Heart right ventricle (tissue), 16 donors: Measurements from ENCODE around the gene TPM4. TPM values are rescaled to one million over a fixed set of nuclear protein-coding genes. Genes with fewer than 3 reads are reported as not detected.
"Not testable (repeated sequence)": the region's sequence is repeated elsewhere in the genome, so short reads cannot be mapped to it uniquely, and the experiment has no call there.

Experiments used
- ATAC-seq, 8 donors: fragments of 200-7000 bp; cut with Tn5 transposase; one replicate each; pipeline ENCODE4 v1.9.1; 2020; ENCODE audit warnings: mild to moderate bottlenecking in 8 of 8, moderate library complexity in 8 of 8, moderate number of reproducible peaks in 1 of 8
- DNase-seq, 2 donors: peaks; one replicate each; pipeline ENCODE4 v3.0.0-alpha.2; 2020
- H3K27ac ChIP-seq, 10 donors: fragments of 200-600 bp; sonication (generic) in 2 of 10; one replicate each; pipeline versions ENCODE4 v1.5.0 to v1.8.0; 2020 to 2022; ENCODE audit warnings: mild to moderate bottlenecking in 3 of 10
- H3K27me3 ChIP-seq, 7 donors: fragments of 200-600 bp; one replicate each; pipeline ENCODE4 v1.8.0; 2021 to 2022; ENCODE audit warnings: mild to moderate bottlenecking in 2 of 7
- H3K36me3 ChIP-seq, 9 donors: fragments of 200-600 bp; sonication (generic) in 1 of 9; one replicate each; pipeline versions ENCODE4 v1.5.0 to v1.8.0; 2020 to 2022; ENCODE audit warnings: mild to moderate bottlenecking in 2 of 9
- H3K4me1 ChIP-seq, 9 donors: fragments of 200-600 bp; sonication (generic) in 1 of 9; one replicate each; pipeline versions ENCODE4 v1.5.0 to v1.8.0; 2020 to 2022; ENCODE audit warnings: mild to moderate bottlenecking in 4 of 9
- H3K4me3 ChIP-seq, 10 donors: fragments of 200-600 bp; sonication (generic) in 2 of 10; one replicate each; pipeline versions ENCODE4 v1.5.0 to v1.8.0; 2020 to 2022; ENCODE audit warnings: mild to moderate bottlenecking in 7 of 10, moderate library complexity in 2 of 10
- H3K9me3 ChIP-seq, 11 donors: fragments of 200-600 bp in 10 of 11; sonication (generic) in 2 of 11; one replicate each; pipeline versions ENCODE4 v1.5.0 to v1.8.0; 2013 to 2022; ENCODE audit warnings: mild to moderate bottlenecking in 2 of 11, control low read depth in 1 of 11, moderate library complexity in 1 of 11
- WGBS, 2 donors: extraction: QIAGEN DNeasy Blood & Tissue Kit; methylation state at CpG; one replicate each; pipeline ENCODE4 v1.1.7; 2013; ENCODE audit warnings: inconsistent platforms in 1 of 2; 5-methylcytosine and 5-hydroxymethylcytosine counted together
- intact Hi-C, 10 donors: fragments of 100-400 bp; cut with DNase I; formaldehyde crosslinking; loops; one replicate each; pipeline versions ENCODE4 v1.11.1 to v1.14.2; 2022
- polyA plus RNA-seq, 2 donors: library from polyadenylated mRNA; stranded (reverse); fragments of 200-250 nt; gene quantifications; one replicate each; pipeline ENCODE4 v1.2.3, GENCODE V29; 2013
- total RNA-seq, 10 donors: library from RNA; stranded (reverse); fragmentation: NEBNext Ultra II Directional in 3 of 10; extraction: Animal tissue kit (Norgen Biotek cat#: 25700) in 3 of 10; gene quantifications; one replicate each; pipeline versions ENCODE4 v1.2.1 to v1.2.4, GENCODE V29; 2021 to 2023
- TF ChIP-seq, protein P1 (sequence below), 9 donors: fragments of 200-600 bp; sonication (generic) in 2 of 9; IDR thresholded peaks; one replicate each; pipeline versions ENCODE4 v1.5.0 to v1.8.0; 2021 to 2022; ENCODE audit warnings: antibody characterized with exemption in 9 of 9, mild to moderate bottlenecking in 5 of 9, moderate library complexity in 1 of 9
- donor health status: Arrhythmogenic right ventricular cardiomyopathy.
- donor health status: ischemic (EF 13 %, LVEDD 7.1; RV severe dilation, severe dysfunction).
- donor health status: healthy with polysubstance abuse.
- donor health status: DM: no; HTN: yes; CAD: no.
- donor health status: DM: no; HTN: no; CAD: no.
- donor health status: ischemic (EF 25% LVEDD 6.9; RV normal size, moderate dysfunction).
- donor health status: ischemic (EF 25% LVEDD 5.7; RV mildly dilated, moderate dysfunction).
- donor health status: healthy.
- donor health status: DM: yes; HTN: yes; CAD: no.
- donor health status: Ischemic cardiomyopathy.
- donor health status: ischemic (EF 35%, LVEDD 5.7; RV mildly dilated, moderate dysfunction).
- donor health status: nonischemic (EF 11% LVEDD 7.7; RV severe dilation, severe dysfunction).
- donor health status: DM: yes; HTN: yes; CAD: no.
- donor health status: PGD.
- donor health status: ischemic (EF 29% LVEDD 5.4; RV normal size, mild dysfunction).
- donor health status: nonischemic (EF 23%, LVEDD 6.1; RV moderate dilation, normal function).

Gene TPM4
- total and polyA plus RNA-seq, 12 donors, result 52.0 to 231 (median 76.6) TPM

DNA sequence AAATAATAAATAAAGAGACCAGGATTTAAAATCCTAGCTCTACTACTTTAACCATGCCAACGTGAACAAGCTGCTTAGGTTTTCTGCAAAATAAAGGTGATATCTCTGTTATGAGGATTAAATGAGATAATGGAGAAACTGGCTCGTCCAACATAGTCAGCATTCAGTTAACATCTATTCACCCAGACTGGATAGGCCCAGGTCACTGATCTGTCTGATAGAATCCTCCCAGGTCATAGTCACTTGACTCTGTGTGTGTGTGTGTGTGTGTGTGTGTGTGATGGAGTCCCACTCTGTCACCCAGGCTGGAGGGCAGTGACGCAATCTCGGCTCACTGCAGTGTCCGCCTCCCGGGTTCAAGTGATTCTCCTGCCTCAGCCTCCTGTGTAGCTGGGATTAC, 22.5 kb downstream of the TPM4 start:
- no peak for ATAC-seq
- TF ChIP-seq, protein P1, sequence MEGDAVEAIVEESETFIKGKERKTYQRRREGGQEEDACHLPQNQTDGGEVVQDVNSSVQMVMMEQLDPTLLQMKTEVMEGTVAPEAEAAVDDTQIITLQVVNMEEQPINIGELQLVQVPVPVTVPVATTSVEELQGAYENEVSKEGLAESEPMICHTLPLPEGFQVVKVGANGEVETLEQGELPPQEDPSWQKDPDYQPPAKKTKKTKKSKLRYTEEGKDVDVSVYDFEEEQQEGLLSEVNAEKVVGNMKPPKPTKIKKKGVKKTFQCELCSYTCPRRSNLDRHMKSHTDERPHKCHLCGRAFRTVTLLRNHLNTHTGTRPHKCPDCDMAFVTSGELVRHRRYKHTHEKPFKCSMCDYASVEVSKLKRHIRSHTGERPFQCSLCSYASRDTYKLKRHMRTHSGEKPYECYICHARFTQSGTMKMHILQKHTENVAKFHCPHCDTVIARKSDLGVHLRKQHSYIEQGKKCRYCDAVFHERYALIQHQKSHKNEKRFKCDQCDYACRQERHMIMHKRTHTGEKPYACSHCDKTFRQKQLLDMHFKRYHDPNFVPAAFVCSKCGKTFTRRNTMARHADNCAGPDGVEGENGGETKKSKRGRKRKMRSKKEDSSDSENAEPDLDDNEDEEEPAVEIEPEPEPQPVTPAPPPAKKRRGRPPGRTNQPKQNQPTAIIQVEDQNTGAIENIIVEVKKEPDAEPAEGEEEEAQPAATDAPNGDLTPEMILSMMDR (IDR thresholded peaks at IDR 0.05), result no peak
- H3K27me3 ChIP-seq, result no peaks in the 10 kb centered on the region
- WGBS, 2 donors, result 94 to 95% methylated on average over 6 of the region's 6 CpGs
- no peak overlapping the region for H3K4me3 ChIP-seq
- no peak for DNase-seq
- intact Hi-C loops, result no loop called here
- H3K9me3 ChIP-seq, result no peaks in the 10 kb centered on the region
- H3K4me1 ChIP-seq, result peaks cover 0 to 14% (median 0%) of the 10 kb centered on the region in 9 donors
- peaks cover 0 to 100% (median 68%) of the 10 kb centered on the region in 9 donors for H3K36me3 ChIP-seq
- H3K27ac ChIP-seq, result no peak overlapping the region

DNA sequence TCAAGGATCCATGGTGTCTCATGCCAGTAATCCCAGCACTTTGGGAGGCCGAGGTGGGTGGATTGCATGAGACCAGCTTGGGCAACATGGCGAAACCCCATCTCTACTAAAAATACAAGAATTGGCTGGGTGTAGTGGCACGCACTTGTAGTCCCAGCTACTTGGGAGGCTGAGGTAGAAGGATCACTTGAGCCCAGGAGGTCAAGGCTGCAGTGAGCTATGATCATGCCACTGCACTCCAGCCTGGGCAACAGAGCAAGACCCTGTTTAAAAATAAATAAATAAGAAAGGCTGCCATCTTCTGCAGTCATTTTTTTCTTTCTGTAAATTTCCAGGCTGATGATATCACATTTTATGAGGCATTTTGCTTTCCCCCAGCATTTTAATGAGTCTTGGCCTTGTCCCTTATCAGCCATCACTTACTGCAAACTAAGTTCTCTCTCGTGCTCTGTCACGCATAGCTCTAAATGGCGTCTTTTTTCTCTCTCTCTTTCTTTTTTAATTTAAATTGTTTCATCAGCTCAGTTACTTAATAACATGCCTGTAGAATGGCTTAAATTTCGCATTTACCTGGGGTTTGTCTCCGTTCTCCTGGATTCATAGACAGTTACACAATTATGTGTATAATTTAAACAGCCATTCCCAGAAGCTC, 23.1 kb downstream of the TPM4 start:
- ATAC-seq, H3K9me3 ChIP-seq, H3K4me3 ChIP-seq, DNase-seq, intact Hi-C loops, H3K27ac ChIP-seq, H3K27me3 ChIP-seq: not testable (repeated sequence)
- 95 to 96% methylated on average over 8 of the region's 8 CpGs for WGBS, 2 donors
- Histone ChIP-seq H3K36me3 (peaks cover 0 to 100% (median 61%) of the 10 kb centered on the region in 9 donors), H3K4me1 (peaks cover 0 to 12% (median 0%) of the 10 kb centered on the region in 9 donors)

GRCh38 chr19:16100524-16100923, 24.2 kb downstream of the TPM4 start:
- Histone ChIP-seq H3K27ac (no peak overlapping the region), H3K27me3 (no peaks in the 10 kb centered on the region), H3K36me3 (peaks cover 0 to 99% (median 52%) of the 10 kb centered on the region in 9 donors), H3K4me3 (no peak overlapping the region), H3K9me3 (no peaks in the 10 kb centered on the region), H3K4me1 (peaks cover 0 to under 1% (median 0%) of the 10 kb centered on the region in 9 donors)
- 97 to 99% methylated on average over 4 of the region's 4 CpGs for WGBS, 2 donors
- intact Hi-C loops, result no loop called here
- ATAC-seq (no peak), DNase-seq (no peak)
- TF ChIP-seq, protein P1 (IDR thresholded peaks at IDR 0.05), result no peak

DNA sequence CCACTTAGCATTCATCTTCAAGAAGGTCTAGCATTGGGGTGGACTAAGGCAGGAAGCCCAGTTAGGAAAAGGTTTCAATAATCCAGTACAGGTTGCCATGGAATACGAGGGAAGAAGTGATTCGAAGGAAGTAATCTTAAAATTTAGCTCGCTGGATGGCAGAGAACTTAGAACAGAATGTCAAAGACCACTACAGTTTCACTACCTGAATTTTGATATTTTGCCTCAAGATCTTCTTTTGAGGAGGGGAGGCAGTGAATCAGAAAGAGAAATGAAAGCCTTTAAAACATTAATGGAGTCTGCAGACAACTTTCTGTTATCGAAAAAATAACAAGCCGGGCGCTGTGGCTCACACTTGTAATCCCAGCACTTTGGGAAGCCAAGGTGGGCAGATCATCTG, 28.4 kb downstream of the TPM4 start:
- intact Hi-C loops, result loop anchor here in 1 of 10 donors (5.0 kb wide), 1 partner anchor 62 kb away; no protein-coding TSS in a partner anchor
- WGBS, 2 donors, result 87 to 95% methylated on average over 6 of the region's 6 CpGs
- Histone ChIP-seq H3K36me3 (peaks cover 0 to 57% (median 30%) of the 10 kb centered on the region in 9 donors), H3K27me3 (no peaks in the 10 kb centered on the region), H3K27ac (no peak overlapping the region), H3K4me1 (no peaks in the 10 kb centered on the region), H3K4me3 (no peak overlapping the region), H3K9me3 (no peaks in the 10 kb centered on the region)
- TF ChIP-seq, protein P1 (IDR thresholded peaks at IDR 0.05), result no peak
- DNase-seq (no peak), ATAC-seq (no peak)

- Histone ChIP-seq H3K9me3 (no peaks in the 10 kb centered on the region), H3K27ac (no peak overlapping the region), H3K4me1 (peaks cover 0 to 7% (median 4%) of the 10 kb centered on the region in 9 donors), H3K27me3 (no peaks in the 10 kb centered on the region), H3K36me3 (peaks cover 0 to 43% (median 17%) of the 10 kb centered on the region in 9 donors), H3K4me3 (no peak overlapping the region)
- TF ChIP-seq, protein P1 (IDR thresholded peaks at IDR 0.05), result no peak
- 18 to 21% methylated on average over 3 of the region's 3 CpGs for WGBS, 2 donors
- no peak for DNase-seq
- intact Hi-C loops, result loop anchor here in 1 of 10 donors (5.0 kb wide), 1 partner anchor 64 kb away; no protein-coding TSS in a partner anchor
- ATAC-seq, result no peak
These were observed 29.8 kb downstream of the TPM4 start for GRCh38 chr19:16106121-16106520.
